SK-N-SH (cell line): Measurements from ENCODE around the gene GRK5. TPM values are rescaled to one million over a fixed set of nuclear protein-coding genes. Genes with fewer than 3 reads are reported as not detected.
A peak's percentile ranks its signal among the peaks of the same experiment; 100 is the strongest.

ENCODE experiments used
- CTCF ChIA-PET: fragments of 300-600, 350-600 bp; formaldehyde crosslinking; extraction: SDS; loops from one replicate; lab custom pipeline; 2021; lab: Yijun Ruan, JAX
- POLR2A ChIA-PET: fragments of 350-600 bp; sonication (Branson Sonifier 250); formaldehyde crosslinking; extraction: SDS; loops from one replicate; lab custom pipeline; 2020; ENCODE audit warnings: antibody characterized with exemption, inconsistent platforms; lab: Yijun Ruan, JAX
- DNase-seq: peaks from one replicate; pipeline ENCODE4 v3.0.0; 2012
- H2AFZ ChIP-seq: fragments of 200-600 bp; sonication (generic); 2 replicates; pipeline ENCODE4 v1.8.1; 2016; ENCODE audit warnings: antibody characterized with exemption, mild to moderate bottlenecking, low read depth
- H3F3A ChIP-seq: fragments of 200-600 bp; sonication (generic); replicated peaks from 2 replicates; pipeline ENCODE3; 2016; ENCODE audit warnings: antibody characterized with exemption, mild to moderate bottlenecking; ENCODE audit not compliant: insufficient read depth
- H3K27ac ChIP-seq, 2 experiments: fragments of 200-500 bp in 1 of 2; fragments of 200-600 bp in 1 of 2; sonication (Bioruptor generic) in 1 of 2; sonication (generic), shearing (Covaris generic) in 1 of 2; 2 replicates each; pipeline versions ENCODE4 v1.5.1 to v1.6.1; 2014 to 2016; ENCODE audit warnings: low read depth in 2 of 2, inconsistent platforms in 1 of 2, low read length in 1 of 2, mild to moderate bottlenecking in 1 of 2, mixed read lengths in 1 of 2
- H3K27me3 ChIP-seq: fragments of 200-600 bp; sonication (generic), shearing (Covaris generic); 2 replicates; pipeline ENCODE4 v1.6.1; 2016; ENCODE audit warnings: mixed run types; ENCODE audit not compliant: insufficient read depth
- H3K36me3 ChIP-seq, 2 experiments: fragments of 200-500 bp in 1 of 2; fragments of 200-600 bp in 1 of 2; sonication (Bioruptor generic) in 1 of 2; sonication (generic) in 1 of 2; replicated peaks in 1 of 2; 2 replicates each; pipeline versions ENCODE3 to v1.5.1; 2014 to 2016; ENCODE audit warnings: low read length in 1 of 2, mild to moderate bottlenecking in 1 of 2; ENCODE audit not compliant: insufficient read depth in 2 of 2, control insufficient read depth in 1 of 2
- H3K4me1 ChIP-seq, 2 experiments: fragments of 200-500 bp in 1 of 2; fragments of 200-600 bp in 1 of 2; sonication (Bioruptor generic) in 1 of 2; sonication (generic), shearing (Covaris generic) in 1 of 2; 2 replicates each; pipeline versions ENCODE4 v1.5.1 to v1.6.1; 2014 to 2016; ENCODE audit warnings: low read depth in 1 of 2, low read length in 1 of 2, mixed run types in 1 of 2; ENCODE audit not compliant: insufficient read depth in 2 of 2, control insufficient read depth in 1 of 2
- H3K4me2 ChIP-seq: fragments of 200-600 bp; sonication (generic), shearing (Covaris generic); 2 replicates; pipeline ENCODE4 v1.6.1; 2017; ENCODE audit warnings: mixed run types
- H3K4me3 ChIP-seq, 2 experiments: fragments of 200-500 bp in 1 of 2; fragments of 200-600 bp in 1 of 2; sonication (Bioruptor generic) in 1 of 2; sonication (generic), shearing (Covaris generic) in 1 of 2; 2 replicates each; pipeline versions ENCODE4 v1.5.1 to v1.8.1; 2014 to 2016; ENCODE audit warnings: low read depth in 2 of 2, inconsistent platforms in 1 of 2, low read length in 1 of 2, mild to moderate bottlenecking in 1 of 2, mixed read lengths in 1 of 2, moderate library complexity in 1 of 2
- H3K79me2 ChIP-seq: fragments of 200-600 bp; sonication (generic); 2 replicates; pipeline ENCODE4 v1.8.1; 2017; ENCODE audit warnings: mild to moderate bottlenecking; ENCODE audit not compliant: insufficient read depth
- H3K9ac ChIP-seq: fragments of 200-600 bp; sonication (generic); 2 replicates; pipeline ENCODE4 v1.6.1; 2017; ENCODE audit warnings: mixed run types
- H3K9me2 ChIP-seq: fragments of 200-600 bp; sonication (generic); 2 replicates; pipeline ENCODE4 v1.6.1; 2017; ENCODE audit warnings: mixed run types
- H3K9me3 ChIP-seq: fragments of 200-600 bp; sonication (generic); 2 replicates; pipeline ENCODE4 v1.6.1; 2017; ENCODE audit warnings: mixed run types, mild to moderate bottlenecking, moderate library complexity
- H4K20me1 ChIP-seq: fragments of 200-600 bp; sonication (generic); 2 replicates; pipeline ENCODE4 v1.6.1; 2017; ENCODE audit warnings: mild to moderate bottlenecking, mixed run types; ENCODE audit not compliant: insufficient read depth
- CTCF ChIP-seq: fragments of 200-600 bp; sonication (generic); IDR thresholded peaks from 2 replicates; pipeline ENCODE4 v1.6.1; 2017; ENCODE audit warnings: antibody characterized with exemption, mild to moderate bottlenecking, moderate library complexity
- EZH2phosphoT487 ChIP-seq: fragments of 200-600 bp; sonication (generic); IDR thresholded peaks from 2 replicates; pipeline ENCODE4 v1.6.1; 2017; ENCODE audit warnings: low read depth, mixed run types, mild to moderate bottlenecking, antibody characterized with exemption, moderate library complexity, borderline replicate concordance
- FOSL2 ChIP-seq: IDR thresholded peaks from 2 replicates; pipeline ENCODE4 v1.4.0; 2012; ENCODE audit warnings: low read depth, mild to moderate bottlenecking, moderate library complexity, borderline replicate concordance
- FOXJ3 ChIP-seq: sonication (generic); formaldehyde crosslinking; IDR thresholded peaks from 2 replicates; pipeline ENCODE4 v1.5.1; 2020; ENCODE audit warnings: mild to moderate bottlenecking, missing genetic modification reagents
- FOXM1 ChIP-seq: IDR thresholded peaks from 2 replicates; pipeline ENCODE4 v1.4.0; 2012; ENCODE audit warnings: low read depth, mild to moderate bottlenecking
- GATA2 ChIP-seq: sonication (generic); formaldehyde crosslinking; IDR thresholded peaks from 2 replicates; pipeline ENCODE4 v1.5.0; 2020; ENCODE audit warnings: mild to moderate bottlenecking, missing genetic modification reagents
- JUND ChIP-seq: IDR thresholded peaks from 2 replicates; pipeline ENCODE4 v1.4.0; 2012
- MEF2A ChIP-seq: IDR thresholded peaks from 2 replicates; pipeline ENCODE4 v1.4.0; 2012; ENCODE audit warnings: low read depth, borderline replicate concordance
- MXI1 ChIP-seq: IDR thresholded peaks from 2 replicates; pipeline ENCODE4 v1.6.1; 2012; ENCODE audit warnings: mild to moderate bottlenecking, low read depth, low read length, improper control_type of control experiment
- NRF1 ChIP-seq: IDR thresholded peaks from 2 replicates; pipeline ENCODE4 v1.6.1; 2012; ENCODE audit warnings: low read depth, mild to moderate bottlenecking, low read length
- RAD21 ChIP-seq: IDR thresholded peaks from 2 replicates; pipeline ENCODE4 v1.6.1; 2012; ENCODE audit warnings: mild to moderate bottlenecking, low read length
- RFX5 ChIP-seq: IDR thresholded peaks from 2 replicates; pipeline ENCODE4 v1.6.1; 2012; ENCODE audit warnings: mild to moderate bottlenecking, improper control_type of control experiment, low read length
- SMC3 ChIP-seq: IDR thresholded peaks from 2 replicates; pipeline ENCODE4 v1.6.1; 2012; ENCODE audit warnings: low read depth, low read length, improper control_type of control experiment
- TAF1 ChIP-seq: IDR thresholded peaks from 2 replicates; pipeline ENCODE4 v1.6.1; 2012; ENCODE audit warnings: low read depth, mild to moderate bottlenecking, low read length, moderate library complexity, borderline replicate concordance
- TCF12 ChIP-seq: IDR thresholded peaks from 2 replicates; pipeline ENCODE4 v1.4.0; 2012
- TEAD4 ChIP-seq: IDR thresholded peaks from 2 replicates; pipeline ENCODE4 v1.4.0; 2012; ENCODE audit warnings: mild to moderate bottlenecking, borderline replicate concordance; ENCODE audit not compliant: insufficient read depth
- USF1 ChIP-seq: IDR thresholded peaks from 2 replicates; pipeline ENCODE4 v1.4.0; 2012; ENCODE audit warnings: low read depth, borderline replicate concordance
- YY1 ChIP-seq: IDR thresholded peaks from 2 replicates; pipeline ENCODE4 v1.4.0; 2012; ENCODE audit warnings: low read depth, mild to moderate bottlenecking
- WGBS: methylation state at CpG from one replicate; pipeline ENCODE4 v1.1.6; 2017; ENCODE audit warnings: low lambda C conversion rate; 5-methylcytosine and 5-hydroxymethylcytosine counted together
- polyA plus RNA-seq, 3 experiments: library from polyadenylated mRNA; depleted of rRNA; stranded (reverse); fragments of >200 nt; gene quantifications; 2 replicates each; pipeline ENCODE4 v1.2.3, GENCODE V29; 2012
- TF ChIP-seq, protein P1 (sequence below): fragments of 150-350 bp; IDR thresholded peaks from 2 replicates; pipeline ENCODE4 v1.6.1; 2016; ENCODE audit warnings: mild to moderate bottlenecking, low read depth, low read length

The GRK5 gene
- polyA plus RNA-seq, 1 of the 3 experiments (the other 2 are of a cell fraction) = 12.1 TPM

GRCh38 chr10:119290301-119291048 is 83.1 kb downstream of the GRK5 start:
- DNase-seq = no peak
- Histone ChIP-seq H3K79me2 (no peaks in the 10 kb centered on the region), H2AFZ (no peak overlapping the region), H3K9ac (no peak overlapping the region), H3K4me3 (no peak overlapping the region), H3K4me2 (no peak overlapping the region), H3K36me3 (no peaks in the 10 kb centered on the region), H3K4me1 (peaks cover 12 to 35% of the 10 kb centered on the region in 2 experiments; a peak in 2 of 4 replicates), H3K27ac (no peak overlapping the region), H4K20me1 (no peaks in the 10 kb centered on the region), H3K27me3 (no peaks in the 10 kb centered on the region), H3K9me2 (no peaks in the 10 kb centered on the region), H3F3A (no peaks in the 10 kb centered on the region), H3K9me3 (no peaks in the 10 kb centered on the region)
- WGBS = 72% methylated on average over 12 of the region's 12 CpGs
- TF ChIP-seq FOSL2 (no peak), MXI1 (no peak), SMC3 (peak; percentile 11; the same call in 1 of the 2 replicates), RAD21 (peak; percentile 43), CTCF (peak; percentile 25), FOXJ3 (CRISPR knock-in tag) (no peak)
- TF ChIP-seq, protein P1, sequence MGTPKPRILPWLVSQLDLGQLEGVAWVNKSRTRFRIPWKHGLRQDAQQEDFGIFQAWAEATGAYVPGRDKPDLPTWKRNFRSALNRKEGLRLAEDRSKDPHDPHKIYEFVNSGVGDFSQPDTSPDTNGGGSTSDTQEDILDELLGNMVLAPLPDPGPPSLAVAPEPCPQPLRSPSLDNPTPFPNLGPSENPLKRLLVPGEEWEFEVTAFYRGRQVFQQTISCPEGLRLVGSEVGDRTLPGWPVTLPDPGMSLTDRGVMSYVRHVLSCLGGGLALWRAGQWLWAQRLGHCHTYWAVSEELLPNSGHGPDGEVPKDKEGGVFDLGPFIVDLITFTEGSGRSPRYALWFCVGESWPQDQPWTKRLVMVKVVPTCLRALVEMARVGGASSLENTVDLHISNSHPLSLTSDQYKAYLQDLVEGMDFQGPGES = no peak
- POLR2A ChIA-PET = no interaction called here
- CTCF ChIA-PET = interaction anchor here (0.8 to 1.4 kb wide), 7 partner anchors 9 to 91 kb away, joined by 3 to 5 read pairs (median 3); partner anchors contain the start of gene GRK5

DNA sequence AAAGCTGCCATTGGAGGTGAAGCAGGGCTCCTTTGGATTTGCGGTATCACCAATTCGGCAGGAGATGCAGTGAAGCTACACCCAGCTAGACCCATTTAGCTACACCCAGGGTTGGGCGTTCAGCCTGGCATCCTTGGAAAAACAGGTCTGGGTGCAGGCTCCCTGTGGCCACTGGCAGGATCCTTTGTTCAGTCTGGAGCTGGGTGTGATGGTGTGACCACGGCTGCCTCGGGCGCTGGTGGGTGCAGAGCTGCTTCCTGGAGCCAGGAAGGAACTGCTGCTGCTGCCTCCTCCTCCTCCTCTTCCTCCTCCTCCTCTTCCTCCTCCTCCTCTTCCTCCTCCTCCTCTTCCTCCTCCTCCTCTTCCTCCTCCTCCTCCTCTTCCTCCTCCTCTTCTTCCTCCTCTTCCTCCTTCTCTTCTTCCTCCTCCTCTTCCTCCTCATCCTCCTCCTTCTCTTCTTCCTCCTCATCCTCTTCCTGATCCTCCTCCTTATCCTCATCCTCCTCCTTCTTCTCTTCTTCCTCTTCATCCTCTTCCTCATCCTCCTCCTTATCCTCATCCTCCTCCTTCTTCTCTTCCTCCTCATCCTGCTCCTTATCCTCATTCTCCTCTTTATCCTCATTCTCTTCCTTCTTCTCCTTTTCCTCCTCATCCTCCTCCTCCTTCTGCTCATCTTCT is 84.0 kb downstream of the GRK5 start:
- POLR2A ChIA-PET = no interaction called here
- TF ChIP-seq JUND = no peak
- TF ChIP-seq RFX5 = no peak
- TF ChIP-seq EZH2phosphoT487 = no peak
- no peak for TF ChIP-seq GATA2 (CRISPR knock-in tag)
- TF ChIP-seq TEAD4 = no peak
- TF ChIP-seq, protein P1 = no peak
- no peak for TF ChIP-seq TAF1
- TF ChIP-seq SMC3 = no peak
- no peak for TF ChIP-seq MEF2A
- no peak for TF ChIP-seq FOXM1
- no peak for TF ChIP-seq TCF12
- TF ChIP-seq USF1 = no peak
- TF ChIP-seq YY1 = no peak
- no peak for TF ChIP-seq NRF1
- no peak for TF ChIP-seq RAD21
- H3K27ac ChIP-seq = no peak overlapping the region
- H3K27me3 ChIP-seq = no peaks in the 10 kb centered on the region
- H3K79me2 ChIP-seq = no peaks in the 10 kb centered on the region
- no peak overlapping the region for H3K9ac ChIP-seq
- H2AFZ ChIP-seq = no peak overlapping the region
- no peaks in the 10 kb centered on the region for H3K36me3 ChIP-seq
- H3K9me3 ChIP-seq = no peaks in the 10 kb centered on the region
- no peak for DNase-seq
- WGBS = 70% methylated on average over 6 of the region's 6 CpGs
- no peaks in the 10 kb centered on the region for H3F3A ChIP-seq
- CTCF ChIA-PET = interaction anchor here (1.4 kb wide), 1 partner anchor 82 kb away, joined by 3 read pairs; no protein-coding TSS in a partner anchor
- H4K20me1 ChIP-seq = no peaks in the 10 kb centered on the region
- H3K4me2 ChIP-seq = no peak overlapping the region
- H3K4me1 ChIP-seq = peaks cover 5 to 30% of the 10 kb centered on the region in 2 experiments; a peak in 2 of 4 replicates
- H3K4me3 ChIP-seq = no peak overlapping the region
- no peaks in the 10 kb centered on the region for H3K9me2 ChIP-seq
